Activated T-helper 17 cell treated with anti-CD3 and anti-CD28 coated beads, Interleukin-2, amount 50 U/mL, for 72 hours (primary cell): Measurements from ENCODE around the gene CD8A. TPM values are rescaled to one million over a fixed set of nuclear protein-coding genes. Genes with fewer than 3 reads are reported as not detected.

Experiments
- ATAC-seq: fragments of 150-1000 bp; cut with Tn5 transposase; replicated peaks from 2 replicates; pipeline ENCODE4 v1.10.0; 2021; ENCODE audit warnings: mild to moderate bottlenecking, moderate library complexity
- H3K27ac Mint-ChIP-seq: one replicate; pipeline ENCODE4 v1.8.0; 2022; ENCODE audit warnings: mixed read lengths
- H3K27me3 Mint-ChIP-seq: one replicate; pipeline ENCODE4 v1.8.0; 2022; ENCODE audit warnings: mixed read lengths
- H3K36me3 Mint-ChIP-seq: one replicate; pipeline ENCODE4 v1.8.0; 2022; ENCODE audit warnings: low read depth, mild to moderate bottlenecking, mixed read lengths
- H3K4me1 Mint-ChIP-seq: one replicate; pipeline ENCODE4 v1.8.0; 2022; ENCODE audit warnings: mixed read lengths
- H3K4me3 Mint-ChIP-seq: one replicate; pipeline ENCODE4 v1.8.0; 2022; ENCODE audit warnings: mild to moderate bottlenecking, mixed read lengths
- H3K9me3 Mint-ChIP-seq: one replicate; pipeline ENCODE4 v1.8.0; 2022; ENCODE audit warnings: mixed read lengths
- total RNA-seq, 2 donors: library from RNA; stranded (reverse); gene quantifications; one replicate each; pipeline ENCODE4 v1.2.3, GENCODE V29; 2022

Gene CD8A
- total RNA-seq, 2 donors from 2014 or later: 0.80 to 2.7 TPM

DNA sequence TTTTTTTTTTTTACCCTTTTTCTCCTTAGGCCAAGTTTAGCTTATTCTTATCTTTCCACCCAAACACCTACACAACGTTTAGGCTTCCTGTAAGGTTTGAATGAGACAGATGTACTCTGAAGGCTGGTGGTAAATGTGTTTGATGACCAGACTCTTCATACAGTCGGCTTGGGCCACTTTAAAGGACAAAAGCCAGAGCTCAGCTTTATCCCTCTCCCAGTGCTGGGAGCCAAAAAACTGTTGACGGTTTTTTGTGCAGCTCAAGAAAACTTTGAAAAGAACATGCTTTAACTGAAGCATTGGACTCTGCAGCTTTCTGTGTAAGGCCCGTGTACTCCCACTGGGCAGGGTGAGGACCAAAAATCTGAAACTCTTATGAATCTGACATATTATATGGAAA is 15.4 kb downstream of the CD8A start:
- Mint-ChIP-seq H3K27me3 (no peaks in the 10 kb centered on the region), H3K27ac (no peak overlapping the region), H3K4me1 (no peaks in the 10 kb centered on the region), H3K9me3 (no peaks in the 10 kb centered on the region), H3K4me3 (no peak overlapping the region), H3K36me3 (peaks cover 60% of the 10 kb centered on the region)
- ATAC-seq: no peak

- ATAC-seq: no peak
- Mint-ChIP-seq H3K4me1 (no peaks in the 10 kb centered on the region), H3K9me3 (no peaks in the 10 kb centered on the region), H3K4me3 (no peak overlapping the region), H3K36me3 (peaks cover 65% of the 10 kb centered on the region), H3K27me3 (no peaks in the 10 kb centered on the region), H3K27ac (no peak overlapping the region)
Observed at GRCh38 chr2:86774862-86775261, 15.9 kb downstream of the CD8A start.

DNA sequence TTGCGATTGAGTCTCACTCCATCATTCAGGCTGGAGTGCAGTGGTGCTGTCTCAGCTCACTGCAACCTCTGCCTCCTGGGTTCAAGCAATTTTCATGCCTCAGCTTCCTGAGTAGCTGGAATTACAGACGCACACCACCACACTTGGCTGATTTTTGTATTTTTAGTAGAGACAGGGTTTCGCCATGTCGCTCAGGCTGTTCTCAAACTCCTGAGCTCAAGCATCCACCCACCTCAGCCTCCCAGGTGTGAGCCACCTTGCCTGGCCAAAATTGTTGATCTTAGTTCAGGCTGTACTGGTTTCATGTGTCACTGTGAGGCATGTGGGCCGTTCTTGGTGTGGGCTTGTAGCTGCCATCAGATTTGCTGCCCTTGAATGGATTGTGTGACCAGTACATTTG is 18.1 kb downstream of the CD8A start:
- no peak overlapping the region for H3K27ac Mint-ChIP-seq
- H3K27me3 Mint-ChIP-seq: no peaks in the 10 kb centered on the region
- H3K4me1 Mint-ChIP-seq: no peaks in the 10 kb centered on the region
- no peaks in the 10 kb centered on the region for H3K9me3 Mint-ChIP-seq
- H3K4me3 Mint-ChIP-seq: no peak overlapping the region
- peaks cover 88% of the 10 kb centered on the region for H3K36me3 Mint-ChIP-seq
- no peak for ATAC-seq

DNA sequence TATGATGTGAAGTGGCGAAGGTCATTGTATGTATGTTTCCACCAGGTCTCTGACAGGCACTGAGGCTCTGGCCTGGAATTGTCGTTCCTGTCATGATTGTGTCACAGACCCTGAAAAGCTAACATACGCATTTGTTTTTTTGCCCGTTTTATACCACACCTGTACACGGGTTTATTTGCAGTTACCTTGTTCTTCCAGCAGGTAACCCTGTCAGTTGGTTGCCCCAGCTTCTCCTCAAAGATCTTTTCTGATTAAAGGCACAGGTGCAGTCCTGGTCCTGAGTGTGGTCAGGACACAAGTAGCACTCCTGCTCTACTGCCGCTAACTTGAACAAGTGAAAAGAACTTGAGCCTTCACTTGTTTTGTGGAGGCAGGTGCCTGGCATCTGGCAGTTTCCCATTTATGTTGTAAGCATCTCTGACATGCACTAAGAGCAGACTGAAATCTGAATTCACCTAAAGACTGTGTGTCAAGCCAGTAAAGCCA is 19.9 kb downstream of the CD8A start:
- Mint-ChIP-seq H3K27ac (no peak overlapping the region), H3K9me3 (no peaks in the 10 kb centered on the region), H3K36me3 (peaks cover 100% of the 10 kb centered on the region), H3K27me3 (no peaks in the 10 kb centered on the region), H3K4me1 (no peaks in the 10 kb centered on the region), H3K4me3 (no peak overlapping the region)
- no peak for ATAC-seq

DNA sequence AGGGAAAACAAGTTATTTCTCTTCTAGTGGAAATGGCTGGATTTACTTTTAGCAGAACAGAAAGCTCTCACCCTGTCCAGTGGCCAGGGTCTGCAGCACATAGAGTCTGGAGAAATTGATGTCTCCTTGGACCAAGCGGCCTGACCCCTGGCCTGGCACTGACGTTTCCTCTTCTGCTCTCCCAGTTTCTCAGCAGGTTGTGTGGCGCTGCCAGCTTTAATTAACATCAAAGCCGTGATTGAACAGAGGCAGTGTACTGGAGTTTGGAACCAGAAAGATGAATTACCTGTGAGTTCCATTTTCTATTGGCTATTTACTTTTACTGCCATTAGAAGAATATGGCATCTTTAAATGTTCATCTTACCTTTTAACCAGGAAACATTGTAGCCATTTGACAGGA is 20.9 kb downstream of the CD8A start:
- Mint-ChIP-seq H3K36me3 (peaks cover 100% of the 10 kb centered on the region), H3K27ac (no peak overlapping the region), H3K9me3 (no peaks in the 10 kb centered on the region), H3K4me1 (no peaks in the 10 kb centered on the region), H3K27me3 (no peaks in the 10 kb centered on the region), H3K4me3 (no peak overlapping the region)
- ATAC-seq: no peak

DNA sequence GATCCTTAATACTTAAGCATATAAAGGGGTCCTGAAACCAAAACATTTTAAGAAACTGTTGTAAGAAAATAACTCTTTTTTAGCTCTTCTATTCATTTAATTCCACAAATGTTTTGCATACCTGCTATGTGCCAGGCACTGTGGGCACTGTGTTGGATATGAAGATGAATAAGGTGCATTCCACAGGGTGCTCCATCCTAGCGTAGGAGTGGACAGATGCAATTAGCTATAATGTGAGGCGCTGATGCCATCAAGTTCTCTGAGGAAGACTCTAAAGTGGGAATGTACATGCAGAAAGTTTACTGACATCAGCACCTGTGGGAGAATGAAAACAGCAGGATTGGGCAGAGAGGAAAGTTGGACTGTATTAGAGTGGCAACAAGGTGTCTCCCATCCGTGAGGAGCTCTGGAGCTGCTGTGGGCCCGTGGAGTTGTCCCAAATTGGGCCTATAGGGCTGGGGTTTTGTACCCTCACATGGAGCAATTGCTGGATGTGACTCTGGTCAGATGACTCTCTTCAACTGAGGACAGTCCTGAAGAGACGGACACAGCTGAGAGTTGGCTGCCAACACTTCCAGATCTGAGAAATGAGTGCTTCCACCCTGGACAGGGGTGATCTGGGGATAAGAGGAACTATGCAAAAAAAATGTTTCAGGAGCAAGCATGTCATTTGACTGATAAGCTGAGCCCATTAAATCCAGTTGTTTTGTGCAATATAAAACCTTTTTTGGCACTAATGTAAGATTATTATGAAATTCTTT is 22.3 kb downstream of the CD8A start:
- Mint-ChIP-seq H3K27me3 (no peaks in the 10 kb centered on the region), H3K9me3 (no peaks in the 10 kb centered on the region), H3K4me1 (no peaks in the 10 kb centered on the region), H3K27ac (no peak overlapping the region), H3K4me3 (no peak overlapping the region), H3K36me3 (peaks cover 89% of the 10 kb centered on the region)
- ATAC-seq: no peak

DNA sequence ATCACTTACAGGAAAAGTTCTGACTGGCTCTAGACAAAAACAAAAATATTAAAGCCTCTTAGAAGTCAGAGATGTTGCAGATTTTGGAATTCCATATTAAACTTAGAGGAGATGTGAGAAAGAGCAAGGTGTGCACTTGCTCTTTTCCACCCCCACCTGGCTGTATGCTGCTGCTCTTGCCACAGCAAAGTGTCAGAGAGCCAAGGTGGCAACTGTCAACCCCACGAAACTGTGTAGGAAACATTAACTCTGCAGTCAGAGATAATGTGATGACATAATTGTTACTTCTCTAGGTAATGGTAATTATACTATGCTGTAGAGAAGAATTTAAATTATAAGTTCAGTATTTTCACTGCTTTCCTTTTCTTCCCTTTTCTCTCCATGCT is 25.4 kb downstream of the CD8A start:
- no peak overlapping the region for H3K4me3 Mint-ChIP-seq
- no peak overlapping the region for H3K27ac Mint-ChIP-seq
- H3K27me3 Mint-ChIP-seq: no peaks in the 10 kb centered on the region
- H3K4me1 Mint-ChIP-seq: peaks cover 10% of the 10 kb centered on the region
- H3K9me3 Mint-ChIP-seq: no peaks in the 10 kb centered on the region
- H3K36me3 Mint-ChIP-seq: peaks cover 66% of the 10 kb centered on the region
- ATAC-seq: no peak

- Mint-ChIP-seq H3K4me1 (peaks cover 10% of the 10 kb centered on the region), H3K27ac (no peak overlapping the region), H3K36me3 (peaks cover 66% of the 10 kb centered on the region), H3K27me3 (no peaks in the 10 kb centered on the region), H3K4me3 (no peak overlapping the region), H3K9me3 (no peaks in the 10 kb centered on the region)
- no peak for ATAC-seq
Observed at GRCh38 chr2:86764661-86765309, 25.9 kb downstream of the CD8A start.

DNA sequence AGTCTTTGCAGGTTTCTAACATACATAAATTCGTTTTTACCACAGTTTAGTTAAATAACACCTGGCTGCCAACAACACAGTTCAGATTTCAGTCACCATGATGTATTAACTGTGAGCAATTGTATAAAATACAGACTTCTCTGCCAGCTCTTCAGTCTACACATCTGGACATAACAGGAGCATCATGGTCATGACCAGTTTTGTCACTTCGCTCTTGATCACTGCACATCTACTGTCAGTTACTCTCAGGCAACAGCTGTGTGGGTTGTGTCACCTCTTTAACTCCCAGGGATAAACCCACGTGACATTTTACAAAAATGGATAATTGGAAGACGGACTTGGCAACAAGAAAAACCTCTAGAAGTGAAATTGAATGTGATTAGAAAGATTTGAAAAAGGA is 30.3 kb downstream of the CD8A start:
- Mint-ChIP-seq H3K36me3 (peaks cover 54% of the 10 kb centered on the region), H3K4me3 (no peak overlapping the region), H3K9me3 (no peaks in the 10 kb centered on the region), H3K27me3 (no peaks in the 10 kb centered on the region), H3K4me1 (peaks cover 10% of the 10 kb centered on the region), H3K27ac (peak overlapping the region; percentile 39)
- no peak for ATAC-seq

DNA sequence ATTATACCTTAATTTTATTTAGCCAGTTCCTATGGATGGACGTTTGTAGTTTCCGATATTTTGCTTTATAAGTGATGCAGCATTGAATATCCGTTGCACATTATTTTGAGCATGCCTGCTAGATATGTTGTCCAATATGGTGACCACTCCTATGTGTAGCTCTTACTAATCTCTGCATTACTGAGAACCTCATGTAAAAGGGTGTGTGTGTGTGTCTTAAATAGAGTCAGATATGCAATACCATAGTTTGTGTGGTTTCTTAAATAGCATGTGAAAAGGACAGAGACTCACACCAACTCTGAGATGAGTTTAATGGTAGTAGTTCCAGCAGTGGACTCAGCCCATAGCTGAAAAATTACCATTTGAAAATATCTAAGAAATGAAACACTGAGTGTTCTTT is 32.3 kb downstream of the CD8A start:
- H3K27me3 Mint-ChIP-seq: no peaks in the 10 kb centered on the region

DNA sequence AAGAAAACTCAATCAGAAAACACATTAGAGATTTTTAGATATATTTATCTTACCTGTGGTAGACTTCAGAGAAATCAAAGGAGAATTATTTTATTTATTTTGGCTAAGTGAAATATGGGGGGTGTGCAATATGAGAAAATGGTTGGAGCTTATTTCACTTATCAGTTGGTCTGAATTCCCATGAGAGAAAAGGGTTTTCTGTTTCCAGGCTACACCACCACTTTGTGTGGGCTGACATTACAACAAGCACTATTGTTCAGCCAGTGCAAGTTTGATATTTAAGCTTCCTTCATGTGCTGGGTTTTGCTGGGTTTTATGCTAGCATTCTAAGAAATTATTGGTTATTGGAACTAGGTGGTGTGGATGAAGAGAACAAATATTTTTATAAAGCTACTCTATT is 37.1 kb downstream of the CD8A start:
- no peaks in the 10 kb centered on the region for H3K9me3 Mint-ChIP-seq
- H3K27ac Mint-ChIP-seq: no peak overlapping the region
- H3K4me1 Mint-ChIP-seq: peaks cover 4% of the 10 kb centered on the region
- no peak overlapping the region for H3K4me3 Mint-ChIP-seq
- peaks cover 92% of the 10 kb centered on the region for H3K36me3 Mint-ChIP-seq
- H3K27me3 Mint-ChIP-seq: no peaks in the 10 kb centered on the region
- ATAC-seq: no peak

More for the DNA sequence above, 32.3 kb downstream of the CD8A start:
- ATAC-seq: no peak
- Mint-ChIP-seq H3K4me1 (peaks cover 10% of the 10 kb centered on the region), H3K4me3 (no peak overlapping the region), H3K36me3 (peaks cover 64% of the 10 kb centered on the region), H3K27ac (no peak overlapping the region), H3K9me3 (no peaks in the 10 kb centered on the region)

DNA sequence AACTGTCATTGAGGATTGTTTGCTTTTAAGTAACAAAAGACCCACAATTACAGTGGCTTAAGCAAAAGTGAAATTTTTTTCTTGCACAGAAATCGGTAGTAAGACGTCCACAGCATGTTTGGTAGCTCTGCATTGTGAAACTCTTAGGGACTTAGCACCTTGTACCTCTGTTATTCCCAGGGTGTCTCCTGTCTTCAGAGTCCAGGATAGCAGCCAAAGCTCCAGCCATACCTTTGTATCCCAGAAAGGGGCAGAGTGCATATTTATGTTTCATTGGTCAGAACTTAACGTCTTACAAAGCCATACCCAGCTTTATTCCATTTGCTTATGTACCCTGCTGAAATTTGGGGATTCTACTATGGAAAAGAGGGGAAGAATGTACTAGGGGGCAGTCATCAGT is 37.8 kb downstream of the CD8A start:
- Mint-ChIP-seq H3K4me1 (peaks cover 5% of the 10 kb centered on the region), H3K9me3 (no peaks in the 10 kb centered on the region), H3K27me3 (no peaks in the 10 kb centered on the region), H3K4me3 (no peak overlapping the region), H3K27ac (no peak overlapping the region), H3K36me3 (peaks cover 91% of the 10 kb centered on the region)
- ATAC-seq: no peak

DNA sequence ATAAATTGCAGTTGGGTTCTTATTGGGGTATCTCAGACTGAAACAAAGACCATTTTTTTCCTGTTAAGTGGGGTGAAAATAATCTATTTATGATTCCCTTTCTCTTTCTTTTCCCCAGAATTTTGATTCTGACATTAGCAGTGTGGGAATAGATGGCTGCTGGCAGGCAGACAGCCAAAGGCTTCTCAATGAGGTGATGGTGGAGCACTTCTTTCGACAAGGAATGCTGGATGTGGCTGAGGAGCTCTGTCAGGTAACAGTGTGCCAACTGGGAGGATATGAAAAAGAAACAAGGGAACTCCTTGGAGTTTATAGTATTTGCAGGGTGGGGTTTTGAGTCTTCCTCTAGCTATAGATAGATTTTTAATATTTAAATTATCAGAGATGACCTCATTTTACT is 38.9 kb downstream of the CD8A start:
- Mint-ChIP-seq H3K27ac (no peak overlapping the region), H3K4me3 (no peak overlapping the region), H3K4me1 (peaks cover 9% of the 10 kb centered on the region), H3K27me3 (no peaks in the 10 kb centered on the region), H3K36me3 (peaks cover 88% of the 10 kb centered on the region), H3K9me3 (no peaks in the 10 kb centered on the region)
- no peak for ATAC-seq

DNA sequence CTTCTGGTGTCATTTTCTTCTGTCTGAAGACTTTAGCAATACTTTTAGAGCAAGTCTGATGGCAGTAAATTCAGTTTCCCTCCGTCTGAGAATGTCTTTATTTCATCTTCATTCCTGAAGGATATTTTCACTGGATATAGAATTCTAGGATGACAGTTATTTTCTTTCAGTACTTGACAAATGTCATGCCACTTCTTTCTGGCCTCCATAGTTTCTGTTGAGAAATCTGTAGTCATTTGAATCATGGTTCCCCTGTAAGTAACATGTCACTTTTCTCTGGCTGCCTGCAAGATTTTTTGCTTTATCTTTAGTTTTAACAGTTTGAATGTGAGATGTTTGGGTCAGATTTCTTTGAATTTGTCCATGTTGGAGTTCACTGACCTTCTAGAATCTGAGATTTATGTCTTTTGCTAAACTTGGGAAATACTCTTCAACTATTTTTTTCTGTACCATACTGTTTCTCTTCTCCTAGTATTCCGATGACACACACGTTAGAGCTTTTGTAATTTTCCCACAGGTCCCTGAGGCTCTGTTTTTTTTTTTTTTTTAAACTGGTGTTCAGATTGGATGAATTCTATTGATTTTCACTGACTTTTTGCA is 40.4 kb downstream of the CD8A start:
- no peak overlapping the region for H3K4me3 Mint-ChIP-seq
- peak overlapping the region; percentile 7 for H3K27ac Mint-ChIP-seq
- H3K27me3 Mint-ChIP-seq: no peaks in the 10 kb centered on the region
- peaks cover 12% of the 10 kb centered on the region for H3K4me1 Mint-ChIP-seq
- no peak for ATAC-seq
- H3K9me3 Mint-ChIP-seq: no peaks in the 10 kb centered on the region
- H3K36me3 Mint-ChIP-seq: peaks cover 89% of the 10 kb centered on the region
